HL-60 (cell line): ENCODE data around the gene CD22.

Source experiments
- DNase-seq, 2 experiments: peaks; one replicate each; pipeline ENCODE4 v3.0.0-alpha.2; 2010 to 2020; ENCODE audit warnings: low read depth in 1 of 2, low spot score in 1 of 2
- H3K27ac ChIP-seq: fragments of 250-450 bp; sonication (Bioruptor Pico); replicated peaks from 2 replicates; pipeline ENCODE4 v1.5.1; 2020; ENCODE audit warnings: mild to moderate bottlenecking, moderate library complexity
- H3K27me3 ChIP-seq: fragments of 250-450 bp; sonication (Bioruptor Pico); 2 replicates; pipeline ENCODE4 v1.5.1; 2021; ENCODE audit warnings: mild to moderate bottlenecking, moderate library complexity; ENCODE audit not compliant: insufficient read depth, poor library complexity, severe bottlenecking
- H3K4me3 ChIP-seq: replicated peaks from 2 replicates; pipeline ENCODE4 v1.5.1; 2011; ENCODE audit warnings: mild to moderate bottlenecking, control low read depth, low read length; ENCODE audit not compliant: insufficient read depth
- GABPA ChIP-seq: IDR thresholded peaks from 2 replicates; pipeline ENCODE4 v1.6.1; 2012; ENCODE audit warnings: low read depth
- POLR2AphosphoS5 ChIP-seq: IDR thresholded peaks from 2 replicates; pipeline ENCODE4 v1.6.1; 2012; ENCODE audit warnings: low read depth
- SPI1 ChIP-seq: IDR thresholded peaks from 2 replicates; pipeline ENCODE4 v1.6.1; 2012; ENCODE audit warnings: low read depth, mild to moderate bottlenecking, borderline replicate concordance
- TF ChIP-seq, protein P1 (sequence below): IDR thresholded peaks from one replicate; pipeline ENCODE4 v1.5.1; 2011; ENCODE audit warnings: low read length, control low read depth, inconsistent platforms; ENCODE audit not compliant: insufficient read depth
- TF ChIP-seq, protein P2 (sequence below): IDR thresholded peaks from 2 replicates; pipeline ENCODE4 v1.6.1; 2012; ENCODE audit warnings: low read depth; ENCODE audit not compliant: insufficient replicate concordance

Gene CD22

DNA sequence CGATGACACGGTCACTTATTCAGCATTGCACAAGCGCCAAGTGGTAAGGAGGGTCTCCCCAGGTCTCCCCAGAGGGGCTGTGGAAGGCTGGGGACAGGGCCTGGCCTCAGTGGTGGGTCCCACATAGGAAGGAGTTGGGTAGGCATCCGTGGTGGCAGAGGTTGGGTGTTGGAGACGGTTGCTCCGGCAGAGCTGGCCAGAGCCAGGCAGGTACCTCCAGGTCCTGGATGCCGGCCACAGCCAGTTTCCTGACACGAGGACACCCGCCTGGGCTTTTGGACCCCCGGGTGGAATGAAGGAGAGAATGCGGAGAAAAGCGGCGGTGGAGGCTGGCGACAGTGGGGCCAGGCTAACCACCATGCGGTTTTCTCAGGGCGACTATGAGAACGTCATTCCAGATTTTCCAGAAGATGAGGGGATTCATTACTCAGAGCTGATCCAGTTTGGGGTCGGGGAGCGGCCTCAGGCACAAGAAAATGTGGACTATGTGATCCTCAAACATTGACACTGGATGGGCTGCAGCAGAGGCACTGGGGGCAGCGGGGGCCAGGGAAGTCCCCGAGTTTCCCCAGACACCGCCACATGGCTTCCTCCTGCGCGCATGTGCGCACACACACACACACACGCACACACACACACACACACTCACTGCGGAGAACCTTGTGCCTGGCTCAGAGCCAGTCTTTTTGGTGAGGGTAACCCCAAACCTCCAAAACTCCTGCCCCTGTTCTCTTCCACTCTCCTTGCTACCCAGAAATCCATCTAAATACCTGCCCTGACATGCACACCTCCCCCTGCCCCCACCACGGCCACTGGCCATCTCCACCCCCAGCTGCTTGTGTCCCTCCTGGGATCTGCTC is 17.4 kb downstream of the CD22 start:
- Histone ChIP-seq H3K27me3 (peaks cover 5% of the 10 kb centered on the region), H3K4me3 (no peak overlapping the region), H3K27ac (no peak overlapping the region)
- TF ChIP-seq, protein P1, sequence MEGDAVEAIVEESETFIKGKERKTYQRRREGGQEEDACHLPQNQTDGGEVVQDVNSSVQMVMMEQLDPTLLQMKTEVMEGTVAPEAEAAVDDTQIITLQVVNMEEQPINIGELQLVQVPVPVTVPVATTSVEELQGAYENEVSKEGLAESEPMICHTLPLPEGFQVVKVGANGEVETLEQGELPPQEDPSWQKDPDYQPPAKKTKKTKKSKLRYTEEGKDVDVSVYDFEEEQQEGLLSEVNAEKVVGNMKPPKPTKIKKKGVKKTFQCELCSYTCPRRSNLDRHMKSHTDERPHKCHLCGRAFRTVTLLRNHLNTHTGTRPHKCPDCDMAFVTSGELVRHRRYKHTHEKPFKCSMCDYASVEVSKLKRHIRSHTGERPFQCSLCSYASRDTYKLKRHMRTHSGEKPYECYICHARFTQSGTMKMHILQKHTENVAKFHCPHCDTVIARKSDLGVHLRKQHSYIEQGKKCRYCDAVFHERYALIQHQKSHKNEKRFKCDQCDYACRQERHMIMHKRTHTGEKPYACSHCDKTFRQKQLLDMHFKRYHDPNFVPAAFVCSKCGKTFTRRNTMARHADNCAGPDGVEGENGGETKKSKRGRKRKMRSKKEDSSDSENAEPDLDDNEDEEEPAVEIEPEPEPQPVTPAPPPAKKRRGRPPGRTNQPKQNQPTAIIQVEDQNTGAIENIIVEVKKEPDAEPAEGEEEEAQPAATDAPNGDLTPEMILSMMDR, result no peak
- TF ChIP-seq POLR2AphosphoS5 (no peak; the same call in 1 of the 2 replicates), SPI1 (no peak), GABPA (no peak)
- TF ChIP-seq, protein P2, sequence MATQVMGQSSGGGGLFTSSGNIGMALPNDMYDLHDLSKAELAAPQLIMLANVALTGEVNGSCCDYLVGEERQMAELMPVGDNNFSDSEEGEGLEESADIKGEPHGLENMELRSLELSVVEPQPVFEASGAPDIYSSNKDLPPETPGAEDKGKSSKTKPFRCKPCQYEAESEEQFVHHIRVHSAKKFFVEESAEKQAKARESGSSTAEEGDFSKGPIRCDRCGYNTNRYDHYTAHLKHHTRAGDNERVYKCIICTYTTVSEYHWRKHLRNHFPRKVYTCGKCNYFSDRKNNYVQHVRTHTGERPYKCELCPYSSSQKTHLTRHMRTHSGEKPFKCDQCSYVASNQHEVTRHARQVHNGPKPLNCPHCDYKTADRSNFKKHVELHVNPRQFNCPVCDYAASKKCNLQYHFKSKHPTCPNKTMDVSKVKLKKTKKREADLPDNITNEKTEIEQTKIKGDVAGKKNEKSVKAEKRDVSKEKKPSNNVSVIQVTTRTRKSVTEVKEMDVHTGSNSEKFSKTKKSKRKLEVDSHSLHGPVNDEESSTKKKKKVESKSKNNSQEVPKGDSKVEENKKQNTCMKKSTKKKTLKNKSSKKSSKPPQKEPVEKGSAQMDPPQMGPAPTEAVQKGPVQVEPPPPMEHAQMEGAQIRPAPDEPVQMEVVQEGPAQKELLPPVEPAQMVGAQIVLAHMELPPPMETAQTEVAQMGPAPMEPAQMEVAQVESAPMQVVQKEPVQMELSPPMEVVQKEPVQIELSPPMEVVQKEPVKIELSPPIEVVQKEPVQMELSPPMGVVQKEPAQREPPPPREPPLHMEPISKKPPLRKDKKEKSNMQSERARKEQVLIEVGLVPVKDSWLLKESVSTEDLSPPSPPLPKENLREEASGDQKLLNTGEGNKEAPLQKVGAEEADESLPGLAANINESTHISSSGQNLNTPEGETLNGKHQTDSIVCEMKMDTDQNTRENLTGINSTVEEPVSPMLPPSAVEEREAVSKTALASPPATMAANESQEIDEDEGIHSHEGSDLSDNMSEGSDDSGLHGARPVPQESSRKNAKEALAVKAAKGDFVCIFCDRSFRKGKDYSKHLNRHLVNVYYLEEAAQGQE, result no peak
- DNase-seq, result peak in 1 of 2 experiments; percentile 18

DNA sequence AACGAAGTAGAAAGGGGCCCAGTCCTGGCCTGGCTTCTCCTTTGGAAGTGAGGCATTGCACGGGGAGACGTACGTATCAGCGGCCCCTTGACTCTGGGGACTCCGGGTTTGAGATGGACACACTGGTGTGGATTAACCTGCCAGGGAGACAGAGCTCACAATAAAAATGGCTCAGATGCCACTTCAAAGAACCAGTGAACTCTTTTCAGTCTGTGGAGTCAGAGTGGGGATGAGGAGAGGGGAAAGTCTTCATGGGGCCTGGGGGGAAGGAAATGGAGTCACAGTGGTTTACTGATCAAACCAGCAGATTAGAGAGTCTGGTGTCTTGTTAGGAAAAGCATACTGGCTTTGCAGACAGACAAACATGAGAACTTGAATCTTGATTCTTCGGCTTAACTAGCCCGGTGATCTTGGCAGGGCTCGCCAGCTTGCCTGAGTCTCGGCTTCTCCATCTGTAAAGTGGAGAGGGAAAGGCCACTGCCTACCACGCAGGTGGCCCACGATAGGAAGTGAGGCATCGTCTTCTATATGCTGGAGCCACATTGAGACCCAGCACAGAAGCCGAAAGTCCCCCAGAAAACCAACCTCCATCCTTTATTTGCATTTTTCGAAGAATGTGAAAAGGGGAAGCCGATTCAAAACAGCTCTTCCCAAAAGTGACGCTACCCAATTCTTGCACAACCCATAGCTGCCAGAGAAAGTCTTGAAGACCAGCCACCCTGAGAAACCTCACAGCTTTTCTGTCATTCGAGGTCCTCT is 18.4 kb downstream of the CD22 start, which contains the start of gene FFAR1:
FFAR1 (plus strand) TSS at position 732 of the 759 bp plus-strand sequence. CDS start 3,650 bp downstream, outside the sequence.
- TF ChIP-seq, protein P2, result no peak
- TF ChIP-seq SPI1 (peak; percentile 84), POLR2AphosphoS5 (no peak)
- TF ChIP-seq, protein P1, result no peak
- DNase-seq, result peak in 1 of 2 experiments; percentile 86
- Histone ChIP-seq H3K27me3 (peaks cover 5% of the 10 kb centered on the region), H3K4me3 (no peak within 1 kb of the TSS), H3K27ac (no peak within 1 kb of the TSS)

DNA sequence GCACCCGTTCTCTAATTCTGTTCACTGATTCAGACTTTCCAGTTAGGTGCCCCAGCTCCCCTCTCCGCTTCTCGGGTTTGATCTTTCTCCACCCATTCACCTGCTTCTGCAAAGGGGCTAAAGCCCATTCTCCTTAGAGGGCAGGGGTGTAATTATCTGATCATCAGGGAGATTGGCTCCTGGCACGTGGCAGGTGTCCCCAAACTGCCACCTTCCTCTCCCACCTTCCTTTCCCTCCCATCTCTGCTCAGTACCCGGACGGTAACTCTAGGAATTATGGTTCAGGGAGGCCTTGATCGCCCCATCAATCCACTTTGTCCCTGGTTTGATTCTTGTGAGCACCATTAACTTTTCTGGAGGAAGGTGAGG is 18.9 kb downstream of the CD22 start:
- DNase-seq, result no peak
- no peak overlapping the region for H3K27ac ChIP-seq
- no peak overlapping the region for H3K4me3 ChIP-seq
- no peak for TF ChIP-seq POLR2AphosphoS5
- no peak for TF ChIP-seq SPI1
- TF ChIP-seq, protein P1, result no peak
- TF ChIP-seq GABPA, result no peak
- TF ChIP-seq, protein P2, result no peak
- peaks cover 5% of the 10 kb centered on the region for H3K27me3 ChIP-seq
